ENCODE results near the gene MIA2. TPM values are rescaled to one million over a fixed set of nuclear protein-coding genes. Genes with fewer than 3 reads are reported as not detected.
"Not testable (repeated sequence)": the region's sequence is repeated elsewhere in the genome, so short reads cannot be mapped to it uniquely, and the experiment has no call there.

Gene MIA2
- total RNA-seq, 1 experiment from 2014 or later, result 16.9 TPM

DNA sequence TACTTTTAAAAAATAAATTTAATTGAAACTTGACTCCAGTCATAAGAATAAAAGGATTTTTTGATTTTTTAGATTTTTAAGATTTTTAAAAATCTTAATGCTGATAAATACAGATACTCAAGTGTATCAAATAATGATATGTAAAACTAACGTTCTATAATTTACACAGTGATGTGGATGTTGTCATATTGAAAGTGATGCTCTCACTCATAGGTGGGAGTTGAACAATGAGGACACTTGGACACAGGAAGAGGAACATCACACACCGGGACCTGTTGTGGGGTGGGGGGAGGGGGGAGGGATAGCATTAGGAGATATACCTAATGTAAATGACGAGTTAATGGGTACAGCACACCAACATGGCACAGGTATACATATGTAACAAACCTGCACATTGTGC is 66.7 kb downstream of the MIA2 start:
- DNase-seq (ENCODE audit: low read depth, low spot score); in situ Hi-C loops (cut with HindIII; ENCODE audit: low pct_unique_long_range_greater_than_20kb, low sequenced_read_pairs): not testable (repeated sequence)

DNA sequence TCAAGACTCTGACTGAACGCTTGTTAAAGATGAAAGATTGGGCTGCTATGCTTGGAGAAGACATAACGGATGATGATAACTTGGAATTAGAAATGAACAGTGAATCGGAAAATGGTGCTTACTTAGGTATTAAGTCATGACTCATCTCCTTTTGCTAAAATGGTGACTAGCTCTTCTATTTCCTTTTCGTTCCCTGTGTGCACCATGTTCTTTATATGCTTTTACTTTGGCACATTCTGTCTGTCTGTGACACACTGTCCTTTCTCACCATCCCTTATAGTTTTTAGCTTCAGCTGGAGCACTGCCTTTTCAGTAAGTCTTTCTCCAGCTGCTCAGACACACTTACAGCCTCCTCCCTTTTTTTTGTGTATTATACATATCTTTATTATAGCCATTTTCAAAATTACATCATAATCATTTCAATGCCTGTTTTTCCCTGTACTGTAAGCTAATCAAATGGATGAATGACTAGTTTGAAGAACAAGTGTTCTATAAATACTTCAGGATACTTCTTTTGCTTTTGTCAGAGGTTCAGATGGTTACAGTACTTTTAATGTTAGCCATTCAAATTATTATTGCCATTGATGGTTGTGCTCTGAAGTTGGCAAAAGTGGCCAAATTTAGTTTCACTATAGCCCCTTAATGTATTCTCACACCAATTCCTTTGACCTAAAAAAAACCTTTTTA is 68.6 kb downstream of the MIA2 start:
- in situ Hi-C loops (cut with HindIII; ENCODE audit: low pct_unique_long_range_greater_than_20kb, low sequenced_read_pairs), result no loop called here
- DNase-seq (ENCODE audit: low read depth, low spot score), result no peak

- in situ Hi-C loops (cut with HindIII; ENCODE audit: low pct_unique_long_range_greater_than_20kb, low sequenced_read_pairs), result no loop called here
- DNase-seq (ENCODE audit: low read depth, low spot score), result no peak
These were observed 69.4 kb downstream of the MIA2 start for GRCh38 chr14:39303115-39303514.

- no peak for DNase-seq (ENCODE audit: low read depth, low spot score)
- in situ Hi-C loops (cut with HindIII; ENCODE audit: low pct_unique_long_range_greater_than_20kb, low sequenced_read_pairs), result no loop called here
These were observed 74.1 kb downstream of the MIA2 start for GRCh38 chr14:39307815-39308214.

DNA sequence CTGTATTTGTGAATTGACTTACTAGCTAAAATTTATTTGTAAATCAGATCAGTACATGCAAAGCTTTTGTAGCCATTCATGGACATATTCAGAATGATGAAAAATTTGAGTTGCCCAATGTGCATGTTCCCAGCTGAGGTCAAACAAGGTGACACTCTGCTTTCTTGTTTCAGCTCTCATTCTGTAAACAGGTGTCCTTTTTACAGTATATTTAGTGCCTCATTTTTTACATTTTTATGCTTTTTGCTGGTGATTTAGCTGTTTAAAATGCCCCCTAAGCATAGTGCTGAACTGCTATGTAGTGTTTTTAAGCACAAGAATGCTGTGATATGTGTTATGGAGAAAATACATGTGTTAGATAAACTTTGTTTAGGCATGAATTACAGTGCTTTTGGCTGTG is 76.3 kb downstream of the MIA2 start:
- DNase-seq (ENCODE audit: low read depth, low spot score), result no peak
- in situ Hi-C loops (cut with HindIII; ENCODE audit: low pct_unique_long_range_greater_than_20kb, low sequenced_read_pairs), result no loop called here

- DNase-seq (ENCODE audit: low read depth, low spot score), result no peak
- in situ Hi-C loops (cut with HindIII; ENCODE audit: low pct_unique_long_range_greater_than_20kb, low sequenced_read_pairs), result no loop called here
These were observed 82.2 kb downstream of the MIA2 start for GRCh38 chr14:39315859-39316444.

GRCh38 chr14:39316830-39317553 is 83.3 kb downstream of the MIA2 start:
- no peak for DNase-seq (ENCODE audit: low read depth, low spot score)
- in situ Hi-C loops (cut with HindIII; ENCODE audit: low pct_unique_long_range_greater_than_20kb, low sequenced_read_pairs), result no loop called here

- in situ Hi-C loops (cut with HindIII; ENCODE audit: low pct_unique_long_range_greater_than_20kb, low sequenced_read_pairs), result no loop called here
- DNase-seq (ENCODE audit: low read depth, low spot score), result no peak
These were observed 84.9 kb downstream of the MIA2 start for GRCh38 chr14:39318574-39318973.

DNA sequence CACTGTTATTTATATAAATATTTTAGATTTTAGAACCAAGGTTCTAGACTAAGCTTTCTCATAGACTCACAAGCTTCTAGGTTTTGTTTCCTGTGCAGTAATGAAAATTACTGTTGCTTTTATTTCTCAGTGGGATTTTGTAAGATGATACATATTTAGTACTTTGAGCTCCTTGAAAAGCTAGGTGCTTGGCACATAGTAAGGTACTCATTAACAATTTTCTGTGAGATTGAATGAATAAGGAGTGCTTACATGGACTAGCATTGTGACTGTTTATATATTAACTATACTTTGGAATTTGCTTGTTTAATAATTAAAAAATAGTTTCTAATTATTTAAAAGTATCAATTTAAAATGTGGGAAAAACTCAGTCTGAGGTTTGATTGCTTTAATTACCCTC is 85.7 kb downstream of the MIA2 start:
- no peak for DNase-seq (ENCODE audit: low read depth, low spot score)
- in situ Hi-C loops (cut with HindIII; ENCODE audit: low pct_unique_long_range_greater_than_20kb, low sequenced_read_pairs), result no loop called here

DNA sequence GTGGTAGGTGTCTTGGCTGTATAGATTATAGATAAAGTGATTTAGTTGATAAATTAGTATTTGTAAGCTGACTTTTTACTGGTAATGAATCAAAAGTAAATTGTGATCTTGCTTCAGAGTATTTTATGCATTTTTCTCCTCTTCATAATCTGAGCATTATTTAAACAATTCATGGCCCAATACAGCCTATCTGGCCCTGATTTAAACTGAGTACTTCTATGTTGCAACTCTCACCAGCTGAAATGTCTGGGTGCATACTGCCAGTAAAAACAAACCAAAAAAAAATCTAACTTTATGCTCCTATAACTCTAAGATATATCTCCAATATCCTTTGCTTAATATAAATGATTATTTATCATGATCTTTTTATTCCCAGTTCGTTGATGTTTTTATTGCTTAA is 86.6 kb downstream of the MIA2 start:
- in situ Hi-C loops (cut with HindIII; ENCODE audit: low pct_unique_long_range_greater_than_20kb, low sequenced_read_pairs), result no loop called here
- no peak for DNase-seq (ENCODE audit: low read depth, low spot score)

- no peak for DNase-seq (ENCODE audit: low read depth, low spot score)
- in situ Hi-C loops (cut with HindIII; ENCODE audit: low pct_unique_long_range_greater_than_20kb, low sequenced_read_pairs), result no loop called here
These were observed 89.1 kb downstream of the MIA2 start for GRCh38 chr14:39322807-39323206.

DNA sequence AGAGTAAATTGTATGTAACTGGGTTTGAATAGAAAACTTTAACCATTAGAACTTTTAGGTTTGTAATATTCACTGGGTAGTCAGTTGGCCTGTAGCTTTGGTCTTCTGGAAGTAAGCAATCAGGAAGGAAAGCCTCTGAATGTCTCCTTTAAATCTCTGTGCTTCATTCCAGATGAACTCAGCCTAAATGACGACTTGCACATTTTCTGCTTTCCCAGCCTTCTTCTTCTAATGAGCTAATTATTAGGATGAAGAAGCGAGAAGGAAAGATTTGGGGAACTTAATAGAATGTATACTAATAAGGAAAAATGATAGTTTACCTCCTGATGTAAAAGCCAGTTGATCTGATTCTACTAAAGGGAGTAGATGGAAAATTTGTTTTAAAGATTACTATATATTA is 90.4 kb downstream of the MIA2 start:
- DNase-seq (ENCODE audit: low read depth, low spot score), result no peak
- in situ Hi-C loops (cut with HindIII; ENCODE audit: low pct_unique_long_range_greater_than_20kb, low sequenced_read_pairs), result no loop called here

DNA sequence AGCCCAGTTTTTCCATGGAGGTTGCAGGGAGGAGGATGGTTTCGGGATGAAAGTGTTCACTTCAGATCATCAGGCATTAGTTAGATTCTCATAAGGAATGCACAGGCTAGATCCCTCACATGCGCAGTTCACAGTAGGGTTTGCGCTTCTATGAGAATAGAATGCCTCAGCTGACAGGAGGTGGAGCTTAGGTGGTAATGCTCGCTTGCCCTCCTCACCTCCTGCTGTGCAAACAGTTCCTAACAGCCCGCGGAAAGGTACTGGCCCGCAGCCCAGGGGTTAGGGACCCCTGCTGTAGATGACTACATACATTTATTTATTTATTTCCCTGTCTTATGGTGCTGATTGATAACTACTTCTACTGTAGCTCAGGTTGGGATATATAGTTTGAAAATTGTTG is 105.3 kb downstream of the MIA2 start:
- in situ Hi-C loops (cut with HindIII; ENCODE audit: low pct_unique_long_range_greater_than_20kb, low sequenced_read_pairs), result no loop called here
- no peak for DNase-seq (ENCODE audit: low read depth, low spot score)

GRCh38 chr14:39341126-39341525 is 107.4 kb downstream of the MIA2 start:
- DNase-seq (ENCODE audit: low read depth, low spot score); in situ Hi-C loops (cut with HindIII; ENCODE audit: low pct_unique_long_range_greater_than_20kb, low sequenced_read_pairs): not testable (repeated sequence)

DNA sequence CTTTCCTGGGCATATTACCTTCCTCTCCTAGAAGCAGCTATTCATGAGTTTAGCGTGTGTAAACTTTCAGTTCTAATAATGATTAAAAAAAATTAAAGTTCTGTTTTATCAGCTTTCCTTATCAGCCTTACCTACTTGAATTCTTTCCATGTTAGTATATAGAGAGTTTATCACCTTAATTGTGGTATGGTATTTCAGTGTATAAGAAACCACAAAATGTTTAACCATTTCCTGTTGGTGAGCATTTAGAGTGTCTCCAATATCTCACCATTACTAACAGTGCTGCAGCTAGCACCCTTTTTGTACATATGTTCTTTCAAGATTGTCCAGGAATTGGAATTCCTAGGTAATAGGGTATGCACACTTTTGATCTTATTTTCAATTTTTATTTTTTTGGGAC is 109.1 kb downstream of the MIA2 start:
- in situ Hi-C loops (cut with HindIII; ENCODE audit: low pct_unique_long_range_greater_than_20kb, low sequenced_read_pairs), result no loop called here
- no peak for DNase-seq (ENCODE audit: low read depth, low spot score)

- in situ Hi-C loops (cut with HindIII; ENCODE audit: low pct_unique_long_range_greater_than_20kb, low sequenced_read_pairs), result no loop called here
- no peak for DNase-seq (ENCODE audit: low read depth, low spot score)
These were observed 109.9 kb downstream of the MIA2 start for GRCh38 chr14:39343614-39344013.

- in situ Hi-C loops (cut with HindIII; ENCODE audit: low pct_unique_long_range_greater_than_20kb, low sequenced_read_pairs), result no loop called here
- no peak for DNase-seq (ENCODE audit: low read depth, low spot score)
These were observed 117.2 kb downstream of the MIA2 start for GRCh38 chr14:39350866-39351265.

GRCh38 chr14:39351708-39352107 is 118.0 kb downstream of the MIA2 start:
- in situ Hi-C loops (cut with HindIII; ENCODE audit: low pct_unique_long_range_greater_than_20kb, low sequenced_read_pairs), result no loop called here
- DNase-seq (ENCODE audit: low read depth, low spot score), result no peak

GRCh38 chr14:39359069-39359468 is 125.4 kb downstream of the MIA2 start:
- DNase-seq (ENCODE audit: low read depth, low spot score); in situ Hi-C loops (cut with HindIII; ENCODE audit: low pct_unique_long_range_greater_than_20kb, low sequenced_read_pairs): not testable (repeated sequence)

Data from SK-MEL-5 (cell line).